Mammary epithelial cell (primary cell): Measurements from ENCODE around the gene NCBP2L.

Source experiments
- EZH2 ChIP-seq: IDR thresholded peaks from 2 replicates; pipeline ENCODE4 v1.6.1; 2012; ENCODE audit warnings: low read length, inconsistent platforms, borderline replicate concordance
- TF ChIP-seq, protein P1 (sequence below), 2 donors: IDR thresholded peaks in 1 of 2; conservative IDR thresholded peaks in 1 of 2; 2 replicates each; pipeline ENCODE4 v1.5.1; 2011 to 2012; ENCODE audit warnings: inconsistent platforms in 2 of 2, low read length in 2 of 2, mild to moderate bottlenecking in 2 of 2, control low read depth in 1 of 2, low read depth in 1 of 2; ENCODE audit not compliant: insufficient read depth in 1 of 2; ENCODE audit errors: extremely low read depth in 1 of 2

DNA sequence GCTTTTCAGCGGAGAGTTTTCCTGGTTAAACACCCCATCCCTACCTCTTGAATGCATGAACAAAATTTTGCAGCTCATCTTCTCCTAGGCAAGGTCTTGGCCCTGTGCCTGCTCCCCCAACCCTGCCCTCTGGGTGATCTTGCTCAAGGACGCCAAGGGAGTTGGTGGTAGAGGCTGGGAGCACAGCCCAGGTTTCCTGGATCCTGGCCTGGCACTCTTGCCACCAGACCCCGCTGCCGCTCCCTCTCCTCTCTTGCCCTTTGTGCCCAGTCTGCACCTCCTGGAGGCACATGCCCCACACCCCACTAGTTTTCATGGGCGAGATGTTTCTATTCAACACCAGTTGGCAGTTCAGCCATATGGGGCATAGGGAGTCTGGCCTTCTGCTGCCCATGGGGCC lies 39.3 kb upstream of the NCBP2L start:
- TF ChIP-seq, protein P1, sequence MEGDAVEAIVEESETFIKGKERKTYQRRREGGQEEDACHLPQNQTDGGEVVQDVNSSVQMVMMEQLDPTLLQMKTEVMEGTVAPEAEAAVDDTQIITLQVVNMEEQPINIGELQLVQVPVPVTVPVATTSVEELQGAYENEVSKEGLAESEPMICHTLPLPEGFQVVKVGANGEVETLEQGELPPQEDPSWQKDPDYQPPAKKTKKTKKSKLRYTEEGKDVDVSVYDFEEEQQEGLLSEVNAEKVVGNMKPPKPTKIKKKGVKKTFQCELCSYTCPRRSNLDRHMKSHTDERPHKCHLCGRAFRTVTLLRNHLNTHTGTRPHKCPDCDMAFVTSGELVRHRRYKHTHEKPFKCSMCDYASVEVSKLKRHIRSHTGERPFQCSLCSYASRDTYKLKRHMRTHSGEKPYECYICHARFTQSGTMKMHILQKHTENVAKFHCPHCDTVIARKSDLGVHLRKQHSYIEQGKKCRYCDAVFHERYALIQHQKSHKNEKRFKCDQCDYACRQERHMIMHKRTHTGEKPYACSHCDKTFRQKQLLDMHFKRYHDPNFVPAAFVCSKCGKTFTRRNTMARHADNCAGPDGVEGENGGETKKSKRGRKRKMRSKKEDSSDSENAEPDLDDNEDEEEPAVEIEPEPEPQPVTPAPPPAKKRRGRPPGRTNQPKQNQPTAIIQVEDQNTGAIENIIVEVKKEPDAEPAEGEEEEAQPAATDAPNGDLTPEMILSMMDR (conservative IDR thresholded peaks at IDR 0.05 in 1 of 2, IDR thresholded peaks at IDR 0.05 in 1 of 2; ENCODE audit: extremely low read depth in 1 of 2, insufficient read depth in 1 of 2, low read depth in 1 of 2, low read length in 2 of 2) = no peak
- no peak for TF ChIP-seq EZH2
